ENCODE data around the gene WASF2.
"Not testable (repeated sequence)": the region's sequence is repeated elsewhere in the genome, so short reads cannot be mapped to it uniquely, and the experiment has no call there.

Gene WASF2

GRCh38 chr1:27476237-27476636 is 13.7 kb downstream of the WASF2 start:
- no peak overlapping the region for H3K4me3 ChIP-seq
- H3K36me3 ChIP-seq (ENCODE audit: insufficient read depth, low read length) = peaks cover 8% of the 10 kb centered on the region; the same call in 1 of the 2 replicates
- H3K9me3 ChIP-seq (ENCODE audit: low read depth, low read length) = no peaks in the 10 kb centered on the region
- 0 out of 2 replicates have a peak overlapping the region, but pooled peaks have one; percentile 16 for H3K27ac ChIP-seq
- no peak overlapping the region for H3K9ac ChIP-seq (ENCODE audit: insufficient read length)
- TF ChIP-seq FOXP2 (optimal IDR thresholded peaks at IDR 0.05; ENCODE audit: control extremely low read depth, extremely low read length, insufficient read depth) (no peak), EZH2 (IDR thresholded peaks at IDR 0.05) (no peak), POLR2AphosphoS5 (IDR thresholded peaks at IDR 0.05; ENCODE audit: borderline replicate concordance, low read depth, low read length) (no peak)
- no peak for DNase-seq (ENCODE audit: low read depth, low spot score)

- Histone ChIP-seq H3K27ac (no peak overlapping the region), H3K9me3 (ENCODE audit: low read depth, low read length) (no peaks in the 10 kb centered on the region), H3K9ac (ENCODE audit: insufficient read length) (no peak overlapping the region), H3K36me3 (ENCODE audit: insufficient read depth, low read length) (peaks cover 8% of the 10 kb centered on the region; the same call in 1 of the 2 replicates), H3K4me3 (no peak overlapping the region)
- TF ChIP-seq EZH2 (IDR thresholded peaks at IDR 0.05) (no peak), POLR2AphosphoS5 (IDR thresholded peaks at IDR 0.05; ENCODE audit: borderline replicate concordance, low read depth, low read length) (no peak), FOXP2 (optimal IDR thresholded peaks at IDR 0.05; ENCODE audit: control extremely low read depth, extremely low read length, insufficient read depth) (no peak)
- DNase-seq (ENCODE audit: low read depth, low spot score) = no peak
Measured at GRCh38 chr1:27475720-27476119, 14.2 kb downstream of the WASF2 start.

GRCh38 chr1:27473755-27474154 is 16.2 kb downstream of the WASF2 start:
- DNase-seq (ENCODE audit: low read depth, low spot score) = no peak
- no peak overlapping the region for H3K4me3 ChIP-seq
- peaks cover 2% of the 10 kb centered on the region; the same call in 1 of the 2 replicates for H3K36me3 ChIP-seq (ENCODE audit: insufficient read depth, low read length)
- no peak for TF ChIP-seq POLR2AphosphoS5 (IDR thresholded peaks at IDR 0.05; ENCODE audit: borderline replicate concordance, low read depth, low read length)
- TF ChIP-seq EZH2 (IDR thresholded peaks at IDR 0.05) = no peak
- TF ChIP-seq FOXP2 (optimal IDR thresholded peaks at IDR 0.05; ENCODE audit: control extremely low read depth, extremely low read length, insufficient read depth) = no peak
- no peak overlapping the region for H3K9ac ChIP-seq (ENCODE audit: insufficient read length)
- H3K9me3 ChIP-seq (ENCODE audit: low read depth, low read length) = no peaks in the 10 kb centered on the region
- H3K27ac ChIP-seq = 0 out of 2 replicates have a peak overlapping the region, but pooled peaks have one; percentile 10

GRCh38 chr1:27472098-27472497 is 17.9 kb downstream of the WASF2 start:
- H3K36me3 ChIP-seq (ENCODE audit: insufficient read depth, low read length); H3K9ac ChIP-seq (ENCODE audit: insufficient read length); H3K27ac ChIP-seq; H3K9me3 ChIP-seq (ENCODE audit: low read depth, low read length); H3K4me3 ChIP-seq; DNase-seq (ENCODE audit: low read depth, low spot score): not testable (repeated sequence)

GRCh38 chr1:27471477-27471876 is 18.5 kb downstream of the WASF2 start:
- H3K9me3 ChIP-seq (ENCODE audit: low read depth, low read length) = no peaks in the 10 kb centered on the region
- H3K4me3 ChIP-seq = no peak overlapping the region
- TF ChIP-seq EZH2 (IDR thresholded peaks at IDR 0.05) = no peak
- no peak for TF ChIP-seq POLR2AphosphoS5 (IDR thresholded peaks at IDR 0.05; ENCODE audit: borderline replicate concordance, low read depth, low read length)
- TF ChIP-seq FOXP2 (optimal IDR thresholded peaks at IDR 0.05; ENCODE audit: control extremely low read depth, extremely low read length, insufficient read depth) = no peak
- peaks cover 1% of the 10 kb centered on the region; the same call in 1 of the 2 replicates for H3K36me3 ChIP-seq (ENCODE audit: insufficient read depth, low read length)
- H3K9ac ChIP-seq (ENCODE audit: insufficient read length) = no peak overlapping the region
- no peak overlapping the region for H3K27ac ChIP-seq
- DNase-seq (ENCODE audit: low read depth, low spot score) = no peak

GRCh38 chr1:27469334-27469733 is 20.6 kb downstream of the WASF2 start:
- no peak overlapping the region for H3K27ac ChIP-seq
- peaks cover 10% of the 10 kb centered on the region for H3K36me3 ChIP-seq (ENCODE audit: insufficient read depth, low read length)
- no peak for TF ChIP-seq EZH2 (IDR thresholded peaks at IDR 0.05)
- no peak for TF ChIP-seq POLR2AphosphoS5 (IDR thresholded peaks at IDR 0.05; ENCODE audit: borderline replicate concordance, low read depth, low read length)
- no peak for TF ChIP-seq FOXP2 (optimal IDR thresholded peaks at IDR 0.05; ENCODE audit: control extremely low read depth, extremely low read length, insufficient read depth)
- H3K9me3 ChIP-seq (ENCODE audit: low read depth, low read length) = no peaks in the 10 kb centered on the region
- H3K4me3 ChIP-seq = no peak overlapping the region
- DNase-seq (ENCODE audit: low read depth, low spot score) = no peak
- no peak overlapping the region for H3K9ac ChIP-seq (ENCODE audit: insufficient read length)

GRCh38 chr1:27468378-27468777 is 21.6 kb downstream of the WASF2 start:
- H3K9ac ChIP-seq (ENCODE audit: insufficient read length); H3K27ac ChIP-seq; DNase-seq (ENCODE audit: low read depth, low spot score); H3K4me3 ChIP-seq; H3K9me3 ChIP-seq (ENCODE audit: low read depth, low read length): not testable (repeated sequence)
- H3K36me3 ChIP-seq (ENCODE audit: insufficient read depth, low read length) = peaks cover 10% of the 10 kb centered on the region

- no peak for DNase-seq (ENCODE audit: low read depth, low spot score)
- H3K9ac ChIP-seq (ENCODE audit: insufficient read length) = no peak overlapping the region
- peaks cover 14% of the 10 kb centered on the region for H3K36me3 ChIP-seq (ENCODE audit: insufficient read depth, low read length)
- 0 out of 2 replicates have a peak overlapping the region, but pooled peaks have one; percentile 61 for H3K27ac ChIP-seq
- no peak for TF ChIP-seq FOXP2 (optimal IDR thresholded peaks at IDR 0.05; ENCODE audit: control extremely low read depth, extremely low read length, insufficient read depth)
- TF ChIP-seq EZH2 (IDR thresholded peaks at IDR 0.05) = no peak
- TF ChIP-seq POLR2AphosphoS5 (IDR thresholded peaks at IDR 0.05; ENCODE audit: borderline replicate concordance, low read depth, low read length) = no peak
- no peaks in the 10 kb centered on the region for H3K9me3 ChIP-seq (ENCODE audit: low read depth, low read length)
- no peak overlapping the region for H3K4me3 ChIP-seq
Measured at GRCh38 chr1:27464926-27465647, 24.9 kb downstream of the WASF2 start.

GRCh38 chr1:27463916-27464315 is 26.1 kb downstream of the WASF2 start:
- H3K36me3 ChIP-seq (ENCODE audit: insufficient read depth, low read length) = peaks cover 14% of the 10 kb centered on the region
- H3K9ac ChIP-seq (ENCODE audit: insufficient read length); DNase-seq (ENCODE audit: low read depth, low spot score); H3K4me3 ChIP-seq; H3K9me3 ChIP-seq (ENCODE audit: low read depth, low read length); H3K27ac ChIP-seq: not testable (repeated sequence)

GRCh38 chr1:27458521-27458920 is 31.4 kb downstream of the WASF2 start:
- not testable (repeated sequence) for H3K4me3 ChIP-seq; H3K27ac ChIP-seq; H3K9me3 ChIP-seq (ENCODE audit: low read depth, low read length); H3K9ac ChIP-seq (ENCODE audit: insufficient read length); H3K36me3 ChIP-seq (ENCODE audit: insufficient read depth, low read length); DNase-seq (ENCODE audit: low read depth, low spot score)

Data from SK-N-MC (cell line).